Heart left ventricle (tissue), 16 donors: ENCODE results near the gene LKAAEAR1. TPM values are rescaled to one million over a fixed set of nuclear protein-coding genes. Genes with fewer than 3 reads are reported as not detected.

Experiments
- ATAC-seq, 4 donors: fragments of 200-7000 bp; cut with Tn5 transposase; one replicate each; pipeline ENCODE4 v1.9.1; 2020 to 2022; ENCODE audit warnings: moderate library complexity in 4 of 4, mild to moderate bottlenecking in 3 of 4, moderate number of reproducible peaks in 1 of 4
- DNase-seq, 5 donors: peaks; one replicate each; pipeline ENCODE4 v3.0.0-alpha.2; 2020
- H3K27ac ChIP-seq, 12 donors: fragments of 200-600 bp; sonication (generic) in 4 of 12; one replicate each; pipeline versions ENCODE4 v1.5.0 to v1.8.0; 2016 to 2022; ENCODE audit warnings: mild to moderate bottlenecking in 2 of 12
- H3K27me3 ChIP-seq, 9 donors: fragments of 200-600 bp; sonication (generic) in 2 of 9; one replicate each; pipeline versions ENCODE4 v1.5.1 to v1.8.0; 2016 to 2022; ENCODE audit warnings: mild to moderate bottlenecking in 3 of 9
- H3K36me3 ChIP-seq, 9 donors: fragments of 200-600 bp; sonication (generic) in 2 of 9; one replicate each; pipeline versions ENCODE4 v1.5.0 to v1.8.0; 2018 to 2022; ENCODE audit warnings: mild to moderate bottlenecking in 2 of 9
- H3K4me1 ChIP-seq, 12 donors: fragments of 200-600 bp; sonication (generic) in 4 of 12; one replicate each; pipeline versions ENCODE4 v1.5.0 to v1.8.0; 2016 to 2022; ENCODE audit warnings: mild to moderate bottlenecking in 3 of 12
- H3K4me3 ChIP-seq, 12 donors: fragments of 200-600 bp; sonication (generic) in 4 of 12; one replicate each; pipeline versions ENCODE4 v1.5.0 to v1.8.0; 2017 to 2022; ENCODE audit warnings: mild to moderate bottlenecking in 9 of 12, moderate library complexity in 4 of 12
- H3K9me3 ChIP-seq, 12 donors: fragments of 200-600 bp; sonication (generic) in 4 of 12; one replicate each; pipeline versions ENCODE4 v1.5.0 to v1.8.0; 2016 to 2022; ENCODE audit warnings: mild to moderate bottlenecking in 1 of 12
- CTCF ChIP-seq, 12 donors: fragments of 200-600 bp; sonication (generic) in 4 of 12; IDR thresholded peaks; one replicate each; pipeline versions ENCODE4 v1.5.0 to v1.8.0; 2018 to 2022; ENCODE audit warnings: antibody characterized with exemption in 12 of 12, mild to moderate bottlenecking in 5 of 12
- POLR2A ChIP-seq, 2 donors: fragments of 450-650 bp; IDR thresholded peaks; one replicate each; pipeline ENCODE4 v1.6.1; 2017; ENCODE audit warnings: antibody characterized with exemption in 2 of 2, mild to moderate bottlenecking in 2 of 2, moderate library complexity in 2 of 2
- WGBS, 4 donors: extraction: QIAGEN DNeasy Blood & Tissue Kit in 2 of 4; methylation state at CpG; one replicate each; pipeline versions ENCODE4 v1.1.5 to v1.1.7; 2013 to 2018; 5-methylcytosine and 5-hydroxymethylcytosine counted together
- intact Hi-C, 10 donors: fragments of 100-400 bp; cut with DNase I; formaldehyde crosslinking; loops; one replicate each; pipeline versions ENCODE4 v1.11.1 to v1.14.2; 2022
- polyA plus RNA-seq, 2 donors: library from polyadenylated mRNA; stranded (reverse); fragments of 200-250 nt; gene quantifications; one replicate each; pipeline ENCODE4 v1.2.3, GENCODE V29; 2013
- total RNA-seq, 9 donors: library from RNA; depleted of rRNA in 2 of 9; stranded (reverse); fragments of >200 nt in 2 of 9; fragmentation: NEBNext Ultra II Directional in 3 of 9; extraction: Animal tissue kit (Norgen Biotek cat#: 25700) in 3 of 9; gene quantifications; one replicate each; pipeline versions ENCODE4 v1.1.0 to v1.2.4, GENCODE V29; 2016 to 2023
- donor health status: ischemic (EF 13 %, LVEDD 7.1; RV severe dilation, severe dysfunction).
- donor health status: healthy with polysubstance abuse.
- donor health status: DM: no; HTN: yes; CAD: no.
- donor health status: DM: no; HTN: no; CAD: no.
- donor health status: ischemic (EF 25% LVEDD 6.9; RV normal size, moderate dysfunction).
- donor health status: ischemic (EF 25% LVEDD 5.7; RV mildly dilated, moderate dysfunction).
- donor health status: healthy.
- donor health status: DM: yes; HTN: yes; CAD: no.
- donor health status: ischemic (EF 35%, LVEDD 5.7; RV mildly dilated, moderate dysfunction).
- donor health status: nonischemic (EF 11% LVEDD 7.7; RV severe dilation, severe dysfunction).
- donor health status: DM: yes; HTN: yes; CAD: no.
- donor health status: PGD.
- donor health status: ischemic (EF 29% LVEDD 5.4; RV normal size, mild dysfunction).
- donor health status: nonischemic (EF 23%, LVEDD 6.1; RV moderate dilation, normal function).

LKAAEAR1 gene
- total and polyA plus RNA-seq, 11 donors: not detected

GRCh38 chr20:64044484-64045247, 39.5 kb downstream of the LKAAEAR1 start:
- DNase-seq: peak in 3 of 5 donors; percentile 57 to 76 (median 69)

GRCh38 chr20:64043768-64044167, 40.4 kb downstream of the LKAAEAR1 start:
- peaks cover 0 to 71% (median 41%) of the 10 kb centered on the region in 9 donors for H3K27me3 ChIP-seq
- TF ChIP-seq CTCF (IDR thresholded peaks at IDR 0.05): no peak
- DNase-seq: no peak
- ATAC-seq: no peak
- no peaks in the 10 kb centered on the region for H3K9me3 ChIP-seq
- H3K36me3 ChIP-seq: peaks cover 0 to 23% (median 8%) of the 10 kb centered on the region in 9 donors
- peaks cover 6 to 55% (median 29%) of the 10 kb centered on the region in 12 donors for H3K4me1 ChIP-seq
- H3K4me3 ChIP-seq: no peak overlapping the region
- peak overlapping the region in 7 of 12 donors; percentile 39 to 90 (median 82) for H3K27ac ChIP-seq
- intact Hi-C loops: no loop called here
- WGBS, 4 donors: 80 to 89% (median 86%) methylated on average over 9 of the region's 9 CpGs

More at GRCh38 chr20:64044484-64045247, 39.5 kb downstream of the LKAAEAR1 start:
- H3K4me3 ChIP-seq: peak overlapping the region in 8 of 12 donors; percentile 28 to 91 (median 65)
- H3K4me1 ChIP-seq: peaks cover 5 to 52% (median 23%) of the 10 kb centered on the region in 12 donors
- no peaks in the 10 kb centered on the region for H3K9me3 ChIP-seq
- WGBS, 4 donors: 51 to 67% (median 56%) methylated on average over 13 to 14 of the region's 14 CpGs
- TF ChIP-seq CTCF (IDR thresholded peaks at IDR 0.05) (no peak), POLR2A (IDR thresholded peaks at IDR 0.05) (no peak)
- peak; percentile 43 to 66 (median 56) for ATAC-seq
- peak overlapping the region; percentile 37 to 90 (median 78) for H3K27ac ChIP-seq
- peaks cover 0 to 71% (median 41%) of the 10 kb centered on the region in 9 donors for H3K27me3 ChIP-seq
- intact Hi-C loops: no loop called here
- peaks cover 0 to 23% (median 8%) of the 10 kb centered on the region in 9 donors for H3K36me3 ChIP-seq

GRCh38 chr20:64042054-64042781, 42.0 kb downstream of the LKAAEAR1 start:
- peaks cover 0 to 74% (median 48%) of the 10 kb centered on the region in 9 donors for H3K27me3 ChIP-seq
- H3K9me3 ChIP-seq: no peaks in the 10 kb centered on the region
- peak overlapping the region; percentile 60 to 93 (median 80) for H3K27ac ChIP-seq
- no peak for TF ChIP-seq POLR2A (IDR thresholded peaks at IDR 0.05)
- TF ChIP-seq CTCF (IDR thresholded peaks at IDR 0.05): no peak
- peaks cover 8 to 59% (median 35%) of the 10 kb centered on the region in 12 donors for H3K4me1 ChIP-seq
- peaks cover 0 to 10% (median 0%) of the 10 kb centered on the region in 9 donors for H3K36me3 ChIP-seq
- WGBS, 4 donors: 2 to 7% (median 3%) methylated on average over 20 to 55 of the region's 55 CpGs
- no peak for ATAC-seq
- H3K4me3 ChIP-seq: peak overlapping the region; percentile 6 to 61 (median 46)
- no peak for DNase-seq
- intact Hi-C loops: no loop called here

- peak overlapping the region; percentile 60 to 93 (median 80) for H3K27ac ChIP-seq
- intact Hi-C loops: no loop called here
- H3K27me3 ChIP-seq: peaks cover 0 to 75% (median 49%) of the 10 kb centered on the region in 9 donors
- no peaks in the 10 kb centered on the region for H3K9me3 ChIP-seq
- peaks cover 8 to 61% (median 35%) of the 10 kb centered on the region in 12 donors for H3K4me1 ChIP-seq
- TF ChIP-seq POLR2A (IDR thresholded peaks at IDR 0.05): no peak
- TF ChIP-seq CTCF (IDR thresholded peaks at IDR 0.05): no peak
- ATAC-seq: no peak
- DNase-seq: no peak
- H3K36me3 ChIP-seq: peaks cover 0 to 5% (median 0%) of the 10 kb centered on the region in 9 donors
- WGBS, 4 donors: 8 to 16% (median 10%) methylated on average over 11 of the region's 11 CpGs
- peak overlapping the region; percentile 6 to 61 (median 46) for H3K4me3 ChIP-seq
Observed at GRCh38 chr20:64041781-64042053, 42.5 kb downstream of the LKAAEAR1 start.
